Vagina (tissue), 2 donors: ENCODE measurements around the gene STAT2.

ENCODE experiments used
- CTCF ChIP-seq, 3 experiments: fragments of 450-650 bp in 2 of 3; fragments of 200-600 bp in 1 of 3; sonication (generic) in 1 of 3; IDR thresholded peaks; one replicate each; pipeline ENCODE4 v1.5.1; 2017 to 2019; ENCODE audit warnings: antibody characterized with exemption in 3 of 3, mild to moderate bottlenecking in 2 of 3, moderate library complexity in 2 of 3
- POLR2AphosphoS5 ChIP-seq, 2 donors: sonication (generic); formaldehyde crosslinking; IDR thresholded peaks; one replicate each; pipeline ENCODE4 v1.9.0; 2017; ENCODE audit warnings: antibody characterized with exemption in 2 of 2, mild to moderate bottlenecking in 2 of 2, low read depth in 1 of 2; ENCODE audit not compliant: insufficient read depth in 1 of 2

- no peak for TF ChIP-seq POLR2AphosphoS5 (IDR thresholded peaks at IDR 0.05; ENCODE audit: insufficient read depth in 1 of 2, low read depth in 1 of 2)
- no peak for TF ChIP-seq CTCF (IDR thresholded peaks at IDR 0.05)
These were observed 49.0 kb upstream of the STAT2 start for GRCh38 chr12:56408799-56409417.
